HG02840 (cell line): ENCODE measurements around the gene LY6G6C.

Experiments
- ATAC-seq: cut with Tn5 transposase; IDR thresholded peaks from one replicate; pipeline ENCODE4 v1.9.1; 2021; ENCODE audit warnings: mild to moderate bottlenecking, moderate library complexity, moderate number of reproducible peaks; ENCODE audit not compliant: unreplicated experiment, low FRiP score

Gene LY6G6C

GRCh38 chr6:31727717-31728671 is 6.4 kb upstream of the LY6G6C start:
- ATAC-seq, result no peak

- ATAC-seq, result peak; percentile 42
Observed at GRCh38 chr6:31727034-31727716, 5.6 kb upstream of the LY6G6C start.

GRCh38 chr6:31725502-31726350 is 4.2 kb upstream of the LY6G6C start:
- no peak for ATAC-seq

DNA sequence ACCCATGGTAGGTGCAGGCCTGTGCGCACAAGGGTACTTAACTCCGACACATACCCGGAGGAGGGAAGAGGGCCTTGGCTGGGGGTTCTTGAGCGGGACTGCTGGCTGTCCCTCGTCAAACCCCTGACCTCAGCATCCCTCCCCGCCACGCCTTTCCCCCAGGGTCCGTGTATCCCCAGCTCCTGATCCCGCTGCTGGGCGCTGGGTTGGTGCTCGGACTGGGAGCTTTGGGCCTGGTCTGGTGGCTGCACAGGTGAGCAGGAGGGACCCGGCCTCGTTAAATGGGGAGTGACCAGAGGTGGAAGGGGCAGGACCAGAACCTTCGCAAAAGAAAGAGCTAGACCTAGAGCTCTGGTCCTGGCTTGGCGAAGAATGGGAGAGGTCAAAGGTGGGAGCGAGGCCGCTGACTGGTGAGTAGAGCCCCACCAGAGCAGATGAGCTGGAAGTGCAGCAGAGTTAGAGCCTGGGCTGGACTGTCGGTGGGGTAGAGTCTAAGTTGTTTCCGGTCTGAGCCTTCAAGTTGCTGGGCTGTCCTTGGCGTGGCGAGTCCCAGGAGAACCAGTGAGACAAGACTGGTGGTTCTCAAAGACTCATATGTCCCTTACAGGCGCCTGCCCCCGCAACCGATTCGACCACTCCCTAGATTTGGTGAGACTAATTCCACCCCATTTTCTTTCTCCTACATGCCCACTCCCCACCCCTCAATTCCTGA is 2.6 kb upstream of the LY6G6C start:
- ATAC-seq, result no peak

DNA sequence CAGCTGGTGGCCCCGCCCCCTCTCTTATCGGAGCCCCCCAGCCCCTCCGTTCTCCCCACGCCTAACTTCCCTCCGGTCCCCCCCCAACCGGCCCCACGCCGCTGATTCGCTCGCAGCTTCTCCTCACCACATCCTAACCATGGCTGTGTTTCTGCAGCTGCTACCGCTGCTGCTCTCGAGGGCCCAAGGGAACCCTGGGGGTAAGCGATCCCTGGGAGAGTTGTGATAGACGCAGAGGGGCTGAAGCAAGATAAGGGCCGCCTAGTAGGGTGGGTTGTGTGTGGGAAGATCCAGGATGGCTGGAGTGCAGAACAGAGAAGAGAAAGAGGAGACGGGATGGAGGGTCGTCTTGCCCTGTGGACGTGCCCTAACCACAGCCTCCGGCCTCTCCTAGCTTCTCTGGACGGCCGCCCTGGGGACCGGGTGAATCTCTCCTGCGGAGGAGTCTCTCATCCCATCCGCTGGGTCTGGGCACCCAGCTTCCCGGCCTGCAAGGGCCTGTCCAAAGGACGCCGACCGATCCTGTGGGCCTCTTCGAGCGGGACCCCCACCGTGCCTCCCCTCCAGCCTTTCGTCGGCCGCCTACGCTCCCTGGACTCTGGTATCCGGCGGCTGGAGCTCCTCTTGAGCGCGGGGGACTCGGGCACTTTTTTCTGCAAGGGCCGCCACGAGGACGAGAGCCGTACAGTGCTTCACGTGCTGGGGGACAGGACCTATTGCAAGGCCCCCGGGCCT is 1.9 kb upstream of the LY6G6C start, which contains the start of gene MPIG6B:
TSS of gene MPIG6B (plus strand) at position 129 of the 735 bp plus-strand sequence. CDS start at position 140, 11 bp downstream.
- ATAC-seq, result no peak

DNA sequence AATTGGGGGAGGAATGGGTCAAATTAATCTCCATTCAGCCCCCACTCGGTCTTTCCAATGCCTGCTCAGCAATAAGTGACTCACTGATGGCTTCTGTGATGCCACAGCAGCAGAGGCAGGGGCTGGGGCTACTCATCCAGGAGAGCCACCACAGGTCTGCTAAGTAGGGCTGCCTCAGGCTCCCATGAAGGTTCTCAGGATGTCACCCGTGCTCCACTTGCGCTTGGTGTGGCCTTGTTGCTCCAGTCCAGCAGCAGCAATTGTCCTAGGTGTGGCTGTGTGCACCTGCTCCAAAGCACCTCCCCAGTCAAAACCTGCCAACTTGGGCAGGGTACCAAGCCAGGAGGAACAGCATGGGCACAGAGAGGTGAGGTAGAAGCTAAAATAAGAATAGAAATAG is 627 bp upstream of the LY6G6C start:
- no peak for ATAC-seq

DNA sequence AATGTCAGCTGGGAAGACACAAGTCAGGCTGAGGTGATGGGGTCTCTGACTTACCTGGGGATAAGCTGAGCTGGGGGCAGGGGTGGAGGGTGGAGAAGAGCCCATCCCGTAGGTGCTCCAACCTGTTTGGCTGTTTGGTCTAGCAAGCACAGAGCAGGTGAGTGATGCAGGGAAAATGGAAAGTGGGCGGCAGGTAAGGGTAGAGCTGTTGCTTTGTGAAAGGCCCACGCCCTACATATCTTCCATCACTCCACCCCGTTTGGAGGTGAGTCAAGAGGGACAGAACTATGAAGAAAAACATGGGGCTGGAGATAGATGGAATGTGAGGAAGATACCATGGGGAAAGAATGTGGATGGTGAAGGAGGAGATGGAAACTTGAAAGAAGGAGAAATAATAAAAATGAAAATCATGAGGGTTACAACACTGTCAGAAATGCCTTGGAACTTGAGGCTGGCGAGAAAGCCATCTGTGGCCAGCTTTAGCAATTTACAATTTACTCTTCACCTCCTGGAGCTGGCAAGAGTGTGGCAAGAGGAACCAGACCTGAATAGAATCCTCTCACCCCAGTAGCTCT is 1.3 kb downstream of the LY6G6C start:
- no peak for ATAC-seq

GRCh38 chr6:31719001-31719400 is 2.5 kb downstream of the LY6G6C start:
- no peak for ATAC-seq

DNA sequence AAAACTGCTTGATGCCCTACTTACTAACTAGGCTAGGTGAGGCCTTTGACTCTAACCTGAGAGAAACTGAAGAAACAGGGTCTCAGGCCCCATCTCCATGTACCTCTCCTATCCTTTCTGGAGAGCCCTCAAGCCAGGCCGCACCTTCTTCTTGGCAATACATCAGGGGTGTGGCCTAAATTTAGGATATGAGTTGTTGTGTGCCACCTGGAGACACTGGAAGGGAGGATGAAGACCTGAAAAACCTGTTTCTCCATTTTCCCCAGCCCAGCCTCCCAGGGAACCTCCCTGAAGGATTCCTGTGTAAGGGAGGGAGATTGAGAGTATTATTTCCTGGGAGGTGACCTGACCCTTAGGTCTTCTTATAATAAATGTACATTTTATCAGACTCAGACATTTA is 3.3 kb downstream of the LY6G6C start:
- ATAC-seq, result no peak

GRCh38 chr6:31717499-31718222 is 3.9 kb downstream of the LY6G6C start:
- no peak for ATAC-seq

DNA sequence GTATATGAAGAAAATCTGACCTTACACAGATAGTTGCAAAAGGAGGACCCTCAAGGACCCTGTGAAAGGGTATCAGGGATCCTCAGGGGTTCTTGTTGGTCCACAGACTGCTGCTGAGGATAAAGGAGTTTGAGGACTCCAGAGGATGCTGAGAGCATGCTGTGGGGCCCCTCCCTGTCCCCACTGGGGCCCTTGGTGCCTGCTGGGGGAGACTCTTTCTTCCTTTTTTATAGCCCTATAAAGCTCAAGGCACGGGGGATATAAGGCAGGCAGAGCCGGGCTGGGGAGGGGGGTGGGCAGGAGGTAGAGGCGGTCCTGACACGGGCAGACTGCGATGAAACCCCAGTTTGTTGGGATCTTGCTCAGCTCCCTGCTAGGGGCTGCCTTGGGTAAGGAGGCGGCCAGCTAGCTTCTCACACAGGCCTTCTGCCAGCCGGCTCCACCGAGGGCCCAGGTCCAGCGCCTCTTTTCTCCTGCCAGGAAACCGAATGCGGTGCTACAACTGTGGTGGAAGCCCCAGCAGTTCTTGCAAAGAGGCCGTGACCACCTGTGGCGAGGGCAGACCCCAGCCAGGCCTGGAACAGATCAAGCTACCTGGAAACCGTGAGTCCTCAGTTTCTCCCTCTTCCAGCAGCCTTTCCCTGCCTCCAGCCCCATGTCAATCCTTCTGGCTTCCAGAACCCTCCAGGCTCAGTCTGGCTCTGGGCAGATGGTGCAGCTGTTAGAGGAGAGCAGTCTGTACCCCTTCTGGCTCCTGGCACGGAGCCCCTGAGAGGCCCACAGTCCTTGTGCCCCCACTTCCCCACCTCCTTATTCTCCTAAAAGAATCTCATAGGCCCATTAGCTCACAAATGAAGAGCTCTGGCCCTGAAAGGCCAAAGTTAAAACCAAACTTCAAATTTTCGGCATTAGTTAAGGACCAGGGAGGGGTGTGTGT is 6.3 kb downstream of the LY6G6C start, which contains the start of gene LY6G6D:
TSS of gene LY6G6D (plus strand) at position 327 of the 937 bp plus-strand sequence. CDS start at position 335, 8 bp downstream.
- ATAC-seq, result no peak

DNA sequence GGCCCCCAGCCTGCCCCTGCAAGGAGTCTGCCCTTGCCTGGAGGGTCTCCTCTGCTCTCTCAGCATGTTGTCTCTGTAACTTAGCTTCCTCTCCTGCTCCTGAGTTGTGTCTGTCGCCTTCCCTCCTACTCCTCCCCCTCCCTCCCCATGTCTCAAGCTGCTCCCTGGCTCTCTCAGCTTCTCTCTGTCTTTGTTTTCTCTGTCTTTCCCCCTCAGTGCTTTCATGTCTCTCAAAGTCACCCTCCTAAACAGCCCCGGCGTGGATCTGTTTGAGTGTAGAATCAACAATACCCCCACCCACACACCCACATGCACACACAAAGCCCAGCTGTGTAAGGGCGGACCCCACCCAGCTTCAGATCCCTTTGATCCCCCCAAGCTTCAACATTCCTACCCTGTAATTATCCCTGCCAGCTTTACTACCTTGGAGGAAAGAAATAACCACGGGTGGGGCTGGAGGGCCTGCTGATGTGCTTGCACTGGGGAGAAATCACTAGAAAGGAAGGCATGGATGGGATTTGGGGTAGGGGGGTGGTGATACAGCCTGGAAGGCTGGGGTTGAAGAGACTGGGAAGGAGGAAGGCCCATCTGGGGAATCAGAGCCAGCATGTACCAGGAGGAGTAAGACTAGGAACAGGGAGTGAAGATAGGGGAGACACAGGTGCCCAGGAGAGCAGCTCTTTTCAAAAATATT is 7.4 kb downstream of the LY6G6C start:
- ATAC-seq, result no peak

DNA sequence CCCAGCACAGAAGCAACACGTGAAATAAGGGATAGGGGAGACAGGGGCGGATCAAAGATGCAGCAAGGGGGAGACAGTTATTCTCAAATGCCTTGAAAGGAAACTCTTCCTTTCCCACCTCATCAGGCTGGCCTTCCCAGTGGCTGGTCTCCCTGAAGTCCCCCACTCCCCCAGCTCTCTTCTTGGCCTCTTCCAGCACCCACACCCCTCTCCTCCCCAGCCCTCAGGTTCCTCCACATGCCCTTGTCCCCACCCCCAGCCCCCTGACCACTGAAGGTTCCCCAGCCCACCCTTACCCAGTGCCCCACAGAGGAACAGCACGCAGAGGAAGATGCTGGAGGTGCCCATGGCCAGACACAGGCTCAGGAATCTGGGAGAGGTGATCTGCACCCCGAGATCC is 8.1 kb downstream of the LY6G6C start:
- no peak for ATAC-seq

GRCh38 chr6:31712296-31712695 is 9.2 kb downstream of the LY6G6C start:
- no peak for ATAC-seq

DNA sequence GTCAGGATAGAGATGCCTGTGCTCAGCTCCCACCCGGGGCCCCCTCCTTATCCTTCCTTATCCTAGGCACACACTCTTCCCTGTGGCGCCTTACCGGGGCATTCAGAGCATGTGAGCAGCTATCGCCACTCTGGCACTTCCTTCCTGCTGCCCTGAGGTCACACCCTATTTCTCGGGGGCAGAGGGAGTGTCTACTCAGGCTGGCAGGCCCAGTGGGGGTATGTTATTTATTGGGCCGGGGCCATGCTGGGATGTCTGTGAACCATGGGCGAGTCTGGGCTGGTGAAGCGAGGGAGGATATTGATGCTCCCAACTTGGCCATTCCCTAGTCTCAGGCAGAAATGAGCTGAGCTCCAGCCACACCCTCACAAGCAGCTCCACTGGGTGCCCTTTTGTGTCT is 10.3 kb downstream of the LY6G6C start:
- no peak for ATAC-seq

DNA sequence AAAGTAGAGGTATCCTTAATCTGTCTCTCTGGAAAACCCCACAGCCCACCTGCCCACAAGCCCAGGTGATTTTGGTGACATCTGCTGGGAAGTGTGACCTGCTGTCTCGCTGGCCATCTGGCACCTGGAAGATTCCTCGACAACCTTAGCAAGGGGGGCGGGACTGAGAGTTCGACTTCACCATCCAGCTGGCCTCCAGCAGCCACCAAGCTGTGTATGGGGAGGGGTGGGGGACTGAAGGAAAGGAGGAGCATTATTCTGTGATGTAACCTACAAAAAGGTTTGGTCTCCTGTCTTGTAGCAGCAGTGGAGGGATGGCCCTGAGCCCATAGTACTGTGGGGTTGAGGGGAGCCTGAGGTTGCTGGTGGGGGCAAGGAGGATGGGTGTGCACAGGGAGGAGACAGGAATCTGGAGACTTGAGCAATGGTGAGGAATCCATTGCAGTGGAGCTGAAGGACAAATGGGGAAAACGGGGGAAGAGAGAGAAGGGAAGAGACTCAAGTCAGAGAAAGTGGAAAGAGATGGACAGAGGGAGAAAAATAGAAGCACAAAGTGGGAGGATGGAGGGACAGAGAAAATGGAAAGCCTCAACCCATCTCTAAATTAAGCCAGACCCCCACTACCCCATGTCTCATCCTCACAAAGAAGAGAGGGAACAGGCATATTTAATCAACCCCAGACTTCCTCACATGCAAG is 10.9 kb downstream of the LY6G6C start:
- ATAC-seq, result no peak
